Eye (tissue), 1 donor: ENCODE data around the gene COX6A1.

Experiments used
- DNase-seq: peaks from one replicate; pipeline ENCODE4 v3.0.0-alpha.2; 2015

COX6A1 gene

GRCh38 chr12:120437735-120438494, at the start of gene COX6A1:
Gene COX6A1 (plus strand): TSS chr12:120438113. CDS start chr12:120438127, 14 bp downstream.
- peak; percentile 98 for DNase-seq

- peak; percentile 93 for DNase-seq
Observed at GRCh38 chr12:120388691-120389481, 49.0 kb upstream of the COX6A1 start.

GRCh38 chr12:120390540-120391120, 47.3 kb upstream of the COX6A1 start:
- DNase-seq: no peak

- peak; percentile 80 for DNase-seq
Observed at GRCh38 chr12:120394483-120395367, 43.2 kb upstream of the COX6A1 start.

GRCh38 chr12:120397824-120398540, 39.9 kb upstream of the COX6A1 start:
- DNase-seq: peak; percentile 96

- DNase-seq: no peak
Observed at GRCh38 chr12:120399531-120399930, 38.4 kb upstream of the COX6A1 start.

GRCh38 chr12:120402217-120402616, 35.7 kb upstream of the COX6A1 start:
- DNase-seq: peak; percentile 84

GRCh38 chr12:120403869-120404268, 34.0 kb upstream of the COX6A1 start:
- DNase-seq: no peak

GRCh38 chr12:120404271-120404670, 33.6 kb upstream of the COX6A1 start:
- DNase-seq: no peak

GRCh38 chr12:120406069-120406468, 31.8 kb upstream of the COX6A1 start:
- no peak for DNase-seq

- DNase-seq: no peak
Observed at GRCh38 chr12:120406553-120406952, 31.4 kb upstream of the COX6A1 start.

GRCh38 chr12:120408771-120409170, 29.1 kb upstream of the COX6A1 start:
- no peak for DNase-seq

- no peak for DNase-seq
Observed at GRCh38 chr12:120412421-120412820, 25.5 kb upstream of the COX6A1 start.

GRCh38 chr12:120413901-120414695, 23.8 kb upstream of the COX6A1 start:
- peak; percentile 88 for DNase-seq

- no peak for DNase-seq
Observed at GRCh38 chr12:120416490-120417216, 21.3 kb upstream of the COX6A1 start.

GRCh38 chr12:120417917-120418580, 19.9 kb upstream of the COX6A1 start:
- peak; percentile 68 for DNase-seq

GRCh38 chr12:120421701-120422100, 16.2 kb upstream of the COX6A1 start:
- DNase-seq: no peak

GRCh38 chr12:120422892-120423456, 14.9 kb upstream of the COX6A1 start:
- no peak for DNase-seq

GRCh38 chr12:120425797-120426196, 12.1 kb upstream of the COX6A1 start:
- DNase-seq: no peak
